ENCODE results near the gene GRK4.
A peak's percentile ranks its signal among the peaks of the same experiment; 100 is the strongest.
"Not testable (repeated sequence)": the region's sequence is repeated elsewhere in the genome, so short reads cannot be mapped to it uniquely, and the experiment has no call there.

The GRK4 gene

GRCh38 chr4:2963175-2963965 lies at the start of gene GRK4, which contains the start of gene NOP14:
GRK4 (plus strand) TSS chr4:2963571; CDS start chr4:2964071, 500 bp downstream.
NOP14 (minus strand) TSS chr4:2963406; CDS start chr4:2963319, 87 bp downstream.
- peak; percentile 95 for DNase-seq

GRCh38 chr4:2914256-2915126 lies 48.9 kb upstream of the GRK4 start:
- DNase-seq: no peak

- DNase-seq: no peak
Measured at GRCh38 chr4:2915789-2916188, 47.6 kb upstream of the GRK4 start.

GRCh38 chr4:2916696-2917095 lies 46.7 kb upstream of the GRK4 start:
- not testable (repeated sequence) for DNase-seq

- DNase-seq: not testable (repeated sequence)
Measured at GRCh38 chr4:2918300-2918699, 45.1 kb upstream of the GRK4 start.

- DNase-seq: not testable (repeated sequence)
Measured at GRCh38 chr4:2918714-2919113, 44.7 kb upstream of the GRK4 start.

GRCh38 chr4:2922453-2923101 lies 40.8 kb upstream of the GRK4 start:
- not testable (repeated sequence) for DNase-seq

GRCh38 chr4:2923141-2923551 lies 40.2 kb upstream of the GRK4 start:
- DNase-seq: no peak

GRCh38 chr4:2923668-2924173 lies 39.6 kb upstream of the GRK4 start:
- no peak for DNase-seq

- peak; percentile 21 for DNase-seq
Measured at GRCh38 chr4:2924286-2924685, 39.1 kb upstream of the GRK4 start.

- peak; percentile 19 for DNase-seq
Measured at GRCh38 chr4:2924765-2925301, 38.5 kb upstream of the GRK4 start.

GRCh38 chr4:2925496-2925895 lies 37.9 kb upstream of the GRK4 start:
- DNase-seq: no peak

GRCh38 chr4:2925931-2926860 lies 37.2 kb upstream of the GRK4 start:
- peak; percentile 9 for DNase-seq

- peak; percentile 26 for DNase-seq
Measured at GRCh38 chr4:2927016-2927695, 36.2 kb upstream of the GRK4 start.

GRCh38 chr4:2927696-2928075 lies 35.7 kb upstream of the GRK4 start:
- peak; percentile 17 for DNase-seq

GRCh38 chr4:2928242-2929176 lies 34.9 kb upstream of the GRK4 start:
- DNase-seq: peak; percentile 30

GRCh38 chr4:2929469-2929868 lies 33.9 kb upstream of the GRK4 start:
- peak; percentile 19 for DNase-seq

GRCh38 chr4:2930135-2930757 lies 33.1 kb upstream of the GRK4 start:
- DNase-seq: peak; percentile 25

All from activated CD4-positive, CD25-positive, alpha-beta regulatory T cell treated with anti-CD3 and anti-CD28 coated beads, Interleukin-2, amount 50 U/mL, for 72 hours (primary cell).